Caco-2 (cell line): ENCODE measurements around the gene PRR19. TPM values are rescaled to one million over a fixed set of nuclear protein-coding genes. Genes with fewer than 3 reads are reported as not detected.
A peak's percentile ranks its signal among the peaks of the same experiment; 100 is the strongest.

Source experiments
- BruUV-seq: library from RNA; stranded (reverse); fragments of 400-500 nt; replicated peaks from 2 replicates; lab custom pipeline; 2021; lab: Mats Ljungman, UMichigan
- CTCF ChIA-PET: fragments of 300-600 bp; sonication (Branson Sonifier 250); formaldehyde crosslinking; loops from one replicate; lab custom pipeline; 2022; ENCODE audit warnings: antibody characterized with exemption; lab: Charles Lee
- POLR2A ChIA-PET: fragments of 300-600 bp; sonication (Branson Sonifier 250); formaldehyde crosslinking; loops from one replicate; lab custom pipeline; 2022; ENCODE audit warnings: antibody characterized with exemption; lab: Charles Lee
- DNase-seq, 2 experiments: peaks; one replicate each; pipeline versions ENCODE4 v3.0.0 to v3.0.0-alpha.2; 2020 to 2022
- H3K27me3 ChIP-seq: replicated peaks from 2 replicates; pipeline ENCODE4 v1.6.0; 2011; ENCODE audit warnings: low read length; ENCODE audit not compliant: control insufficient read depth, insufficient read depth
- H3K36me3 ChIP-seq: 2 replicates; pipeline ENCODE4 v1.5.1; 2011; ENCODE audit warnings: low read length; ENCODE audit not compliant: control insufficient read depth, insufficient read depth
- H3K4me1 ChIP-seq: fragments of 250-450 bp; sonication (Bioruptor Pico); 2 replicates; pipeline ENCODE4 v1.5.1; 2020; ENCODE audit warnings: mild to moderate bottlenecking
- H3K4me3 ChIP-seq: 2 replicates; pipeline ENCODE4 v1.5.1; 2011; ENCODE audit warnings: low read depth, mild to moderate bottlenecking, control low read depth, low read length
- H3K9me3 ChIP-seq: fragments of 250-450 bp; sonication (Bioruptor Pico); 2 replicates; pipeline ENCODE4 v1.5.1; 2020; ENCODE audit warnings: mild to moderate bottlenecking, moderate library complexity
- H3K27ac Mint-ChIP-seq: one replicate; pipeline ENCODE4 v1.8.0; 2022; ENCODE audit warnings: mixed read lengths; ENCODE audit not compliant: unreplicated experiment
- H3K27me3 Mint-ChIP-seq: one replicate; pipeline ENCODE4 v1.8.0; 2022; ENCODE audit warnings: mixed read lengths; ENCODE audit not compliant: insufficient read depth, unreplicated experiment
- H3K36me3 Mint-ChIP-seq: one replicate; pipeline ENCODE4 v1.8.0; 2022; ENCODE audit warnings: mild to moderate bottlenecking, mixed read lengths; ENCODE audit not compliant: insufficient read depth, unreplicated experiment
- H3K4me1 Mint-ChIP-seq: one replicate; pipeline ENCODE4 v1.8.0; 2022; ENCODE audit warnings: low read depth, mixed read lengths; ENCODE audit not compliant: unreplicated experiment
- H3K4me3 Mint-ChIP-seq: one replicate; pipeline ENCODE4 v1.8.0; 2022; ENCODE audit warnings: mild to moderate bottlenecking, moderate library complexity, mixed read lengths; ENCODE audit not compliant: unreplicated experiment
- H3K9me3 Mint-ChIP-seq: one replicate; pipeline ENCODE4 v1.8.0; 2022; ENCODE audit warnings: mixed read lengths; ENCODE audit not compliant: unreplicated experiment
- intact Hi-C: fragments of 100-400 bp; cut with micrococcal nuclease; formaldehyde crosslinking; loops from one replicate; pipeline ENCODE4 v1.10.0; 2022; ENCODE audit not compliant: unreplicated experiment
- total RNA-seq: library from RNA; stranded (reverse); gene quantifications from 2 replicates; pipeline ENCODE4 v1.2.3, GENCODE V29; 2022
- TF ChIP-seq, protein P1 (sequence below), 2 experiments: fragments of 200-600 bp in 1 of 2; IDR thresholded peaks; 1 replicate in 1 of 2; 2 replicates in 1 of 2; pipeline versions ENCODE4 v1.5.1 to v1.8.0; 2011 to 2022; ENCODE audit warnings: antibody characterized with exemption in 1 of 2, control low read depth in 1 of 2, inconsistent platforms in 1 of 2, low read depth in 1 of 2, low read length in 1 of 2, mild to moderate bottlenecking in 1 of 2, moderate library complexity in 1 of 2; ENCODE audit not compliant: insufficient read depth in 1 of 2, severe bottlenecking in 1 of 2, unreplicated experiment in 1 of 2

Gene PRR19
- total RNA-seq, 1 experiment from 2014 or later = 2.8 TPM

DNA sequence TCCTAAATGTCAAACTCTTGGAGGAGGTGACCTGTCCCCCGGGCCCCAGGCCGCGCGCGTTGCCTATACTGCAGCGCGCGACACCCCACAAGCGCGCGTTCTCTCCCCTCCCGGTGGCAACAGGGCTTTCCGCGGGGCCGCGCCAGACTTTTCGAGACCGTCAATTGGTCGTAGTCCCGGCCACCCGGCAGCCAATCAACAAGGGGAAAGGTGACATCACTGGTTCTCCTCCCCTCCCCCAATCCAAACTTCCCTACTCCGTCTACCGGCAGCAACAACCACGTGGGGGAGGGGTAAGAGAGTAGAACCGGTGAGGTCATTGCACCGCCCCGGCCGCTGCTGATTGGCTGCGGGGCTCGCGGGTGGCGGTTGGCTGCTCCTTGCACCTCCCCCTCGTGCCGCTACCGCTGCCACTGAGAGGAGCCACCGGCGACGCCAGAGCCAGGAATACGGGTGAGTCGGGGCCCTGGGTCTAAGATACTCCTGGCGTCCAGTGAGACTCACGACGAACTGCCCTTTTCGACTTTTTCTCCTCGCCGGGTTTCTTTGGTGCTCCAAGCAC is 33.7 kb upstream of the PRR19 start:
- H3K27me3 ChIP-seq = no peaks in the 10 kb centered on the region
- Mint-ChIP-seq H3K27me3 (no peaks in the 10 kb centered on the region), H3K4me3 (no peak overlapping the region), H3K4me1 (no peaks in the 10 kb centered on the region), H3K9me3 (no peaks in the 10 kb centered on the region), H3K27ac (no peak overlapping the region), H3K36me3 (peaks cover 6% of the 10 kb centered on the region)
- ChIA-PET CTCF (interaction anchor here (1.1 kb wide), 1 partner anchor 12 kb away, joined by 5 read pairs; no protein-coding TSS in a partner anchor), POLR2A (interaction anchor here (0.7 to 1.4 kb wide), 3 partner anchors 12 to 192 kb away, joined by 3 to 4 read pairs (median 3); partner anchors contain the start of gene ZNF574)
- peak; percentile 100 for DNase-seq
- BruUV-seq = no TSS peak
- peak overlapping the region; percentile 74 for H3K4me3 ChIP-seq
- TF ChIP-seq, protein P1, sequence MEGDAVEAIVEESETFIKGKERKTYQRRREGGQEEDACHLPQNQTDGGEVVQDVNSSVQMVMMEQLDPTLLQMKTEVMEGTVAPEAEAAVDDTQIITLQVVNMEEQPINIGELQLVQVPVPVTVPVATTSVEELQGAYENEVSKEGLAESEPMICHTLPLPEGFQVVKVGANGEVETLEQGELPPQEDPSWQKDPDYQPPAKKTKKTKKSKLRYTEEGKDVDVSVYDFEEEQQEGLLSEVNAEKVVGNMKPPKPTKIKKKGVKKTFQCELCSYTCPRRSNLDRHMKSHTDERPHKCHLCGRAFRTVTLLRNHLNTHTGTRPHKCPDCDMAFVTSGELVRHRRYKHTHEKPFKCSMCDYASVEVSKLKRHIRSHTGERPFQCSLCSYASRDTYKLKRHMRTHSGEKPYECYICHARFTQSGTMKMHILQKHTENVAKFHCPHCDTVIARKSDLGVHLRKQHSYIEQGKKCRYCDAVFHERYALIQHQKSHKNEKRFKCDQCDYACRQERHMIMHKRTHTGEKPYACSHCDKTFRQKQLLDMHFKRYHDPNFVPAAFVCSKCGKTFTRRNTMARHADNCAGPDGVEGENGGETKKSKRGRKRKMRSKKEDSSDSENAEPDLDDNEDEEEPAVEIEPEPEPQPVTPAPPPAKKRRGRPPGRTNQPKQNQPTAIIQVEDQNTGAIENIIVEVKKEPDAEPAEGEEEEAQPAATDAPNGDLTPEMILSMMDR (IDR thresholded peaks at IDR 0.05; ENCODE audit: insufficient read depth in 1 of 2, low read depth in 1 of 2, low read length in 1 of 2, severe bottlenecking in 1 of 2, unreplicated experiment in 1 of 2) = no peak
- no peaks in the 10 kb centered on the region for H3K9me3 ChIP-seq
- peaks cover 10% of the 10 kb centered on the region; the same call in 1 of the 2 replicates for H3K4me1 ChIP-seq
- H3K36me3 ChIP-seq = no peaks in the 10 kb centered on the region
- intact Hi-C loops = loop anchor here (1.0 kb wide), 4 partner anchors 12 to 48 kb away; partner anchors contain the start of genes PAFAH1B3, PRR19 and ZNF526

DNA sequence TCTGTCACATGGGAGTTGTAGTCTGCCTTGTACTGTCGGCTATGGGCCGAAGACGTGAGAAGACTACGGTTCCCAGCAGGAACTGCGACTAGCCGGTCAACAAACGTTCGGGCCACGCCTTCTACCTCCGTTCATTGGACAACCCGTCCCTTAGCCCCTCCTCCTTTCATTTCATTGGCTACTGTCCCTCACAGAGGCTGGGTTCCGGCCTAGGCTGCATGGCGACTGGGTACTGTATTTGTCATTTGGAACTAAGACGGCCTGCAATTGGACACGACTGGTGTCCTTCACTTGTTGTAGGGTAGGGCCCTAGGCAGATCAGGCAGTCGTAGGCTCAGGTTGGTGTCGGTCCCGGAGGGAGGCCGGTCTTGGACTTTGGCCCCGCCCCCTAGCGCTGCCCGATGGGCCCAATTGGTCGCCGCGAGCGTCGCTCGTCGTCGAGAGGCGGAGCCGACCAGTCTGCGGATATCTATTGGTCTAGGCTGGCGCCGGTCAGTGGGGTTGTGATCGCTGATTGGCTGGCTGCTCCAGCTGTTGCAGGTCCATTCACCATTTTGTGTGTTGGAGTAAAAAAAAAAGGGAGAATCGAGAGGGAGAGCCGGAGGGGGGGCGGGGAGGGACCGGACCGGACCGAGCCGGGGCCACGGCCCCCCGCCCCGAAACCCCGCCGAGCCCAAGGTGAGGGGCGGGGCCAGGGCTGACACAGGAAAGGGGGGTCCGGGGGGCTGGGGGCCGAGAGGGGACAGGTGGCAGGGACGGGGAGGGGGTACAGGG is 33.0 kb upstream of the PRR19 start, which contains the start of gene CIC:
TSS of gene CIC (plus strand) at position 549 of the 774 bp plus-strand sequence. CDS start 2,532 bp downstream, outside the sequence.
- Mint-ChIP-seq H3K36me3 (peaks cover 11% of the 10 kb centered on the region), H3K27me3 (no peaks in the 10 kb centered on the region)

More for the DNA sequence above, 33.0 kb upstream of the PRR19 start, which contains the start of gene CIC:
- Mint-ChIP-seq H3K9me3 (no peaks in the 10 kb centered on the region), H3K4me1 (no peaks in the 10 kb centered on the region), H3K4me3 (no peak within 1 kb of the TSS), H3K27ac (no peak within 1 kb of the TSS)
- peaks cover 10% of the 10 kb centered on the region; the same call in 1 of the 2 replicates for H3K4me1 ChIP-seq
- H3K4me3 ChIP-seq = peak within 1 kb of the TSS; percentile 74
- no peaks in the 10 kb centered on the region for H3K36me3 ChIP-seq
- TF ChIP-seq, protein P1 (IDR thresholded peaks at IDR 0.05; ENCODE audit: insufficient read depth in 1 of 2, low read depth in 1 of 2, low read length in 1 of 2, severe bottlenecking in 1 of 2, unreplicated experiment in 1 of 2) = no peak
- CTCF ChIA-PET = interaction anchor here (0.6 kb wide), 1 partner anchor 13 kb away, joined by 4 read pairs; no protein-coding TSS in a partner anchor
- TSS peak; percentile 95 for BruUV-seq
- no peaks in the 10 kb centered on the region for H3K9me3 ChIP-seq
- POLR2A ChIA-PET = interaction anchor here (0.6 to 2.1 kb wide), 2 partner anchors 11 to 26 kb away, joined by 3 to 5 read pairs; partner anchors contain the start of gene GSK3A
- H3K27me3 ChIP-seq = no peaks in the 10 kb centered on the region
- intact Hi-C loops = loop anchor here (1.0 kb wide), 5 partner anchors 11 to 49 kb away; partner anchors contain the start of genes PAFAH1B3, PRR19 and ZNF526
- DNase-seq = peak; percentile 99 to 100
